Duodenal mucosa (tissue), 2 donors: ENCODE measurements around the gene RASSF8.

Experiments
- H3K27ac ChIP-seq: one replicate; pipeline ENCODE4 v1.7.0; 2013; ENCODE audit warnings: low read depth, low read length
- H3K27me3 ChIP-seq, 2 donors: one replicate each; pipeline ENCODE4 v1.7.0; 2013; ENCODE audit warnings: low read length in 2 of 2, control low read depth in 1 of 2; ENCODE audit not compliant: insufficient read depth in 2 of 2, control insufficient read depth in 1 of 2
- H3K36me3 ChIP-seq, 2 donors: one replicate each; pipeline ENCODE4 v1.7.0; 2013; ENCODE audit warnings: low read length in 2 of 2, control low read depth in 1 of 2; ENCODE audit not compliant: insufficient read depth in 2 of 2, control insufficient read depth in 1 of 2
- H3K4me1 ChIP-seq, 2 donors: one replicate each; pipeline ENCODE4 v1.7.0; 2013; ENCODE audit warnings: low read length in 2 of 2, control low read depth in 1 of 2; ENCODE audit not compliant: insufficient read depth in 2 of 2, control insufficient read depth in 1 of 2
- H3K4me3 ChIP-seq, 2 donors: one replicate each; pipeline ENCODE4 v1.7.0; 2013; ENCODE audit warnings: low read length in 2 of 2, low read depth in 1 of 2
- H3K9ac ChIP-seq, 2 donors: one replicate each; pipeline ENCODE4 v1.7.0; 2013; ENCODE audit warnings: low read length in 2 of 2, low read depth in 1 of 2
- H3K9me3 ChIP-seq, 2 donors: one replicate each; pipeline ENCODE4 v1.7.0; 2013; ENCODE audit warnings: low read length in 2 of 2, control low read depth in 1 of 2; ENCODE audit not compliant: control insufficient read depth in 1 of 2

RASSF8 gene

GRCh38 chr12:26021534-26021933, 63.1 kb downstream of the RASSF8 start:
- no peak overlapping the region for H3K4me3 ChIP-seq
- no peaks in the 10 kb centered on the region for H3K9me3 ChIP-seq
- H3K36me3 ChIP-seq = no peaks in the 10 kb centered on the region
- no peak overlapping the region for H3K27ac ChIP-seq
- H3K4me1 ChIP-seq = no peaks in the 10 kb centered on the region
- H3K9ac ChIP-seq = no peak overlapping the region
- peaks cover 0 to 4% of the 10 kb centered on the region in 2 donors for H3K27me3 ChIP-seq

- no peak overlapping the region for H3K9ac ChIP-seq
- no peaks in the 10 kb centered on the region for H3K4me1 ChIP-seq
- H3K27me3 ChIP-seq = peaks cover 0 to 4% of the 10 kb centered on the region in 2 donors
- no peak overlapping the region for H3K4me3 ChIP-seq
- H3K36me3 ChIP-seq = no peaks in the 10 kb centered on the region
- no peak overlapping the region for H3K27ac ChIP-seq
- H3K9me3 ChIP-seq = no peaks in the 10 kb centered on the region
These were observed 63.6 kb downstream of the RASSF8 start for GRCh38 chr12:26022043-26022442.

- Histone ChIP-seq H3K4me3 (no peak overlapping the region), H3K27ac (no peak overlapping the region), H3K4me1 (peaks cover 4 to 6% of the 10 kb centered on the region in 2 donors), H3K9me3 (no peaks in the 10 kb centered on the region), H3K36me3 (no peaks in the 10 kb centered on the region), H3K9ac (no peak overlapping the region), H3K27me3 (no peaks in the 10 kb centered on the region)
These were observed 68.2 kb downstream of the RASSF8 start for GRCh38 chr12:26026713-26027112.

GRCh38 chr12:26027401-26027800, 68.9 kb downstream of the RASSF8 start:
- Histone ChIP-seq H3K9ac (no peak overlapping the region), H3K9me3 (no peaks in the 10 kb centered on the region), H3K36me3 (no peaks in the 10 kb centered on the region), H3K4me3 (no peak overlapping the region), H3K27me3 (no peaks in the 10 kb centered on the region), H3K4me1 (peaks cover 4 to 6% of the 10 kb centered on the region in 2 donors), H3K27ac (no peak overlapping the region)

- Histone ChIP-seq H3K27ac (no peak overlapping the region), H3K9me3 (no peaks in the 10 kb centered on the region), H3K9ac (no peak overlapping the region), H3K27me3 (no peaks in the 10 kb centered on the region), H3K4me1 (peaks cover 4 to 6% of the 10 kb centered on the region in 2 donors), H3K36me3 (no peaks in the 10 kb centered on the region), H3K4me3 (no peak overlapping the region)
These were observed 70.7 kb downstream of the RASSF8 start for GRCh38 chr12:26028953-26029735.

GRCh38 chr12:26029736-26030022, 71.2 kb downstream of the RASSF8 start:
- Histone ChIP-seq H3K9ac (no peak overlapping the region), H3K4me3 (no peak overlapping the region)

GRCh38 chr12:26030371-26030770, 71.9 kb downstream of the RASSF8 start:
- H3K9me3 ChIP-seq = no peaks in the 10 kb centered on the region
- no peak overlapping the region for H3K9ac ChIP-seq
- peaks cover 4 to 6% of the 10 kb centered on the region in 2 donors for H3K4me1 ChIP-seq
- no peaks in the 10 kb centered on the region for H3K27me3 ChIP-seq
- H3K27ac ChIP-seq = no peak overlapping the region
- H3K4me3 ChIP-seq = no peak overlapping the region
- no peaks in the 10 kb centered on the region for H3K36me3 ChIP-seq

More at GRCh38 chr12:26029736-26030022, 71.2 kb downstream of the RASSF8 start:
- H3K27me3 ChIP-seq = no peaks in the 10 kb centered on the region
- no peaks in the 10 kb centered on the region for H3K36me3 ChIP-seq
- H3K9me3 ChIP-seq = no peaks in the 10 kb centered on the region
- peaks cover 4 to 6% of the 10 kb centered on the region in 2 donors for H3K4me1 ChIP-seq
- H3K27ac ChIP-seq = no peak overlapping the region

GRCh38 chr12:26031318-26031717, 72.8 kb downstream of the RASSF8 start:
- no peak overlapping the region for H3K27ac ChIP-seq
- H3K9me3 ChIP-seq = no peaks in the 10 kb centered on the region
- no peak overlapping the region for H3K4me3 ChIP-seq
- H3K27me3 ChIP-seq = no peaks in the 10 kb centered on the region
- H3K36me3 ChIP-seq = no peaks in the 10 kb centered on the region
- peaks cover 4 to 6% of the 10 kb centered on the region in 2 donors for H3K4me1 ChIP-seq
- no peak overlapping the region for H3K9ac ChIP-seq

- H3K27ac ChIP-seq = no peak overlapping the region
These were observed 73.3 kb downstream of the RASSF8 start for GRCh38 chr12:26031827-26032226.

GRCh38 chr12:26032290-26032689, 73.8 kb downstream of the RASSF8 start:
- Histone ChIP-seq H3K9me3 (no peaks in the 10 kb centered on the region), H3K4me1 (peaks cover 3 to 4% of the 10 kb centered on the region in 2 donors), H3K36me3 (no peaks in the 10 kb centered on the region), H3K9ac (no peak overlapping the region), H3K27ac (no peak overlapping the region), H3K27me3 (no peaks in the 10 kb centered on the region), H3K4me3 (no peak overlapping the region)

More at GRCh38 chr12:26031827-26032226, 73.3 kb downstream of the RASSF8 start:
- H3K4me1 ChIP-seq = peaks cover 4 to 6% of the 10 kb centered on the region in 2 donors
- no peaks in the 10 kb centered on the region for H3K9me3 ChIP-seq
- no peaks in the 10 kb centered on the region for H3K36me3 ChIP-seq
- no peak overlapping the region for H3K9ac ChIP-seq
- no peak overlapping the region for H3K4me3 ChIP-seq
- H3K27me3 ChIP-seq = no peaks in the 10 kb centered on the region
